GM20431 (cell line): ENCODE data around the gene RNU6-7.

Experiments
- in situ Hi-C: fragments of 300-500 bp; cut with MseI, MboI; formaldehyde crosslinking; loops from one replicate; pipeline ENCODE4 v1.15.0; 2020; ENCODE audit warnings: low sequenced_read_pairs; ENCODE audit not compliant: unreplicated experiment

RNU6-7 gene

DNA sequence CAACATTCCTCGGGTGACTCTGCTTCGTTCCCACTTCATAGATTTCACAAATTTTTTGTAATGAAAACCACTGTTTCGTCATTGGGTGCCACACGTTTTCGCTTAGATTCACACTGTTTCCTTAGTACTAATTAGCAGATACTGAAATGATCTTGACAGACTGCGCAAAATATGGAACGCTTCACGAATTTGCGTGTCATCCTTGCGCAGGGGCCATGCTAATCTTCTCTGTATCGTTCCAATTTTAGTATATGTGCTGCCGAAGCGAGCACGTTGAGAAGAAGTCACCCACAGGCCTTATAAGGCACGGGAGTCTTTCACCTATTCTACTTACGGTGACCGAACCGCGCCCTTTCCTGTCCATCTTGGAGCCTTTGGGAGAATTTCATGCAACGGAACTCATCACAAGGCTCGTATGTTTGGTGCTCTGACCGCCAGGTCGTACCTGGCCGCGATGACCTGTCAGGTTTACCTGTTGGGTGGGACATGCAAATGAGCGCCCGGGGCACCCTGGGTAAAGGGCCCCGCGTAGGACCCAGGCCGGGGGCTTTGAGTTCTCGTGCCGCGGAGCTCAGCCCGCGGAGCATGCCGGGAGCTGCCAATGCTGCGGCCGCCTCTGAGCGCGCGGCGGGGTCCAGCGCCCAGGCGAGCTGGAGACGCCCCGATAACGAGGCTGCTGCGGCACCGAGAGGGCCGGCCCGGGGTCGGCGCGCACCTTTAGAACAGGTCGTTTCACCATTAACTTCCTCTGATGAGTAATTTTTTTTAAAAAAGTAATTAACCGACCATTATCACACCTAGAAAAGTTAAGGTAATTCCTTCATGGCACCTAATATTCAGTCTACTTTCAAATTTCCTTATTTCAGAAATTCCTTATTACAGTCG lies 1.4 kb downstream of the RNU6-7 start, which contains the start of gene RNU6-8:
TSS of gene RNU6-8 (minus strand) at position 272 of the 885 bp plus-strand sequence.
- in situ Hi-C loops: no loop called here

DNA sequence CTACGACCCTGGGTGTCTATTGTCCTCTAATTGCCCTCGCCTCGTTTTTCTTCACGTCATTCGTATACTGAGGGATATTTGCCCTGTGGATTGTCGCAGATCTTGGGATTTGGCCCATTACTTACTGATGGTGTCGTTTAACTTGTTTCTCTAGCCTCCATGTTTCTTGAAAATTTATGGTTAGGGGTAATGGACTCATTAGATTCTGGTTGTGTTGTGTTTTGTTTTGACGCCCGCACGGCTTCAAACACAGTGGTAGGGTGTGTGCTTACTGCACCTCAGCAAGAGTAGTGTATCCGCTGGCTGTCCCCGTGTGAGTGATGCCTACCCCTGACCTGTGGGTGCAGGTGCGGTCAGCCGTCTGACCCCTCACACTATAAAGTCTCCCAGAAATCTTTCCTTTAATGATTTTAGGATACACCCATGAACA lies 2.1 kb downstream of the RNU6-7 start:
- in situ Hi-C loops: no loop called here

DNA sequence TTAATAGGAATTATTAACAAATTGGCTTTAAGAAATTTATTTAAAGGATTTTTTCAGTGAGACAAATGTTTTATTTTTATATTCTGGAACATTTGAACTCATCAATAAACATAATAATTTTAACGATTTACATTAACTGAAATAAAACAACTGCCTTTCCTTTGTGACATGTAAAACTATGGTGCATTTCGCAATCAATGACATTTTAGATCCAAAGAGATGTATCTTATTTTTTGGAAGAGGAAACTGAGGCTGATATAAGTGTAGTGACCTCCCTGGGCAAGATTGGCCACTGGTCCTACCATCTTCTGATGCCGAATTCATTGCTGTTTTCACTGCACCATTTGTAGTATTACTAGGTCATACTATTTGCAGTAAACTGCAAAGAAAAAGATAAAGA lies 3.7 kb downstream of the RNU6-7 start:
- in situ Hi-C loops: no loop called here

DNA sequence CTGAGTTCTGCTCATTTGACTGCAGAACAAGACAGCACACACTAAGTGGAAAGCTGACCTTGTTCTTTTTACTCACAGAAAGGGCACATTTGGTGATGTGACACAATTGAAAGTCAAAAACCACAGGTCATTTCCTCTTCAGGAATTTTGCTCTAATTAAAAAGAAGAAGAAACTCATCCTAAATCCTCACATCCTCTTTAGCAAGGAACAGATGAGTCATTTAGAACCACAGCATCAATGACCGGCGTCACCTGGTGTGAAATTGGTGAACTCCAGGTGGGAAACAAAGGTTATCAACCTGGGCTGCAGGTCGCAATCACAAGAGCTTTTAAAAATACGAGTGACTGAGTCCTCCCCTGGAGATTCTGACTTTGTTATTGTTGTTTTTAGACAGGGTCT lies 4.1 kb downstream of the RNU6-7 start:
- in situ Hi-C loops: no loop called here

DNA sequence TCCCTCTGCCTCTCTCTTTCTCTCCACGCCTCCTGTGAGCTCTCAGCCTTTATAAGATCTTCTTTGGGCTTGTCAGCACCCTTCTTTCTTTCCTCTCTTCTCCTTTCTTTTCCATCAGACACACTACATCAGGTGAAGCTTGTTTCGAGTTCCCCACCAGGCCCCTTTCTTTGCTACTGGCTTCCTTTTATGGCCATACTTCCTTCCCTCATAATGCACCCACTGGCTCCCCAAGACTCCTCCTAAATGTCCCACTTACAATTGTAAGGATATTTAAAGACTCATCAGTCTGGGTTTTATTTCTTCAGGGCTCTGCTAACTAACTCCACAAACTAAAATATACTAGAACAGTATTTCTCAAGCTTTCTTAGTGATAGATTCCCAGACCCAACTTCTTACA lies 4.7 kb downstream of the RNU6-7 start:
- in situ Hi-C loops: no loop called here

DNA sequence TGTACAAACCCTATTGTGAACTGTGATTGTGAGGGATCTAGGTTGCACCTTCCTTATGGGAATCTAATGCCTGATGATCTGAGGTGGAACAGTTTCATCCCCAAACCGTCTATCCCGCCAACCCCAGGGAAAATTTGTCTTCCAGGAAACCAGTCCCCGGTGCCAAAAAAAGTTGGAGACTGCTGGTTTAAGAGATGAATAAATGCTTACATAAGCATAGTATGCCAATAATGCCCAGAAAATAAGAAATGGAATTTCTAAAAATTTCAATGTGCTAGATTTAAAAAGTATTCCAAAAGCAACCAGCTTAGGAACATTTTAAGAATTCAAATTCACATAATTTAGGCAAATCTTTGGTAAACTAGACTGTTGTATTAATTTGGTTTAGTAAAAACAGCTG lies 6.6 kb downstream of the RNU6-7 start:
- in situ Hi-C loops: no loop called here

DNA sequence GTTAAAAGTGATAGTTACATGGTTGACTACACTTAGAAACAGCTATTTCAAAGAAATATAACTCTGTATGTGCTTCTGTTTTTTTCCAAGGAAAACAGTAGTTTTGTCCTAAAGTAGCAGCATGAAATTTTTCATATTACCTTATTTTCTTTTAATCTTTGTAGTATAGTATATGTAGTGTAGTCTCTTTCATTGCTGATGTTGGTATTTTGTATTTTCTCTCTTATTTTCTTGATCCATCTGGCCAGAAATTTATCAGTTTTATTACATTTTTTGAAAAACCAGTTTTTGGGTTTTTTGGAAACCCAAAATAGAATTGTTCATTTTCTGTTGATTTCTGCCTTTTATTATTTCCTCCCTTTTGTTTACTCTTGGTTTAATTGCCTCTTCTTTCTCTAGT lies 7.6 kb downstream of the RNU6-7 start:
- in situ Hi-C loops: no loop called here

DNA sequence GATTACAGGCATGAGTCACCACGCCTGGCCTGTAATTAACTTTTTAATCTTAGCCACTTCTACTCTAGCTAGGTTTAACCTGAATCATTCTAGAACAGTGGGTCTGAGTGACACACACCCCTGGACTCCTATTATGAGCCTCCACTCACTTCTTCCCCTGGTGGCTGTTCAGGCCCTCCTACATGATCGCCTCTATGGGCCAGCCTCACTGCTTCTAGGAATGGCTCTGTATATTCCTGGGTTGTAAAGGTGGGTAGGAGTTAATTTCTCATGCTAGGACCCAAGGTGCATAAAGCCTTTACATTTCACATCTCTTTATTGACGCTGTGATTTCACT lies 9.2 kb downstream of the RNU6-7 start:
- in situ Hi-C loops: no loop called here

DNA sequence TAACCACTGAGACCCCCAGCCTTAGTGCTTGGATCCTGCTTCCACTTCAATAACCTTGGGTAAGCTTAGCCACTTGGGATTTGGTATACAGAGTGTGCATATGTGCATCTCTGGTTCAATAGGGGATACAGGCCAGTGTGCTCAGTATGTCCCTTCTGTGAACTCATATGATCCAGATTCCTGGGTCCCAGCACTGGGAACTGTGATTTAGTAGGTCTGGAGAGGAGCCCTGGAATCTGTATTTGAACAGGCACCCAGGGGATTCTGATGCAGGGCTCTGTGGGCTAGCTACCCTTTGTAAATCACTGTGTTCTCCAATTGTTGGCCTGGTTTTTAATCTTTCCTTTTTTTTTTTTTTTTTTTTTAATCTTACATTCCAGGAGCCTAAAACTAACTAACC lies 11.0 kb downstream of the RNU6-7 start:
- in situ Hi-C loops: no loop called here

DNA sequence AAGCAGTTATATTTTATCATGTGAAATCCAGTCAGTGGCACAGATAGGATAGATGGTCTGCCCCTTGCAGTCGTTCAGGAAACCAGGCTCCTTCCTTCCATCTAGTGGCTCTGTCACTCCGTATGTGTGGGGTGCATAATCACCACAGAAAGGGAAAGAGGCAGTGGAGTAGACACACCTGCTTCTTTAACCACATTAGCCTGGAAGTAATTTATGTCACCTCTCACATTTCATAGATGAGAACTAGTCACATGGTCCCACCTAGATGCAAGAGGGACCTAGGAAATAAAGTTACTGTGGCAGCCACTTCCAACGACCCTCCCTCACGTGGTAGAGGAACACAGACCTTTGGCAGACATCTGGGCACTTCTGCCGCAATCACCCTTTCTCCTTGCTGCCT lies 15.5 kb downstream of the RNU6-7 start:
- in situ Hi-C loops: no loop called here

DNA sequence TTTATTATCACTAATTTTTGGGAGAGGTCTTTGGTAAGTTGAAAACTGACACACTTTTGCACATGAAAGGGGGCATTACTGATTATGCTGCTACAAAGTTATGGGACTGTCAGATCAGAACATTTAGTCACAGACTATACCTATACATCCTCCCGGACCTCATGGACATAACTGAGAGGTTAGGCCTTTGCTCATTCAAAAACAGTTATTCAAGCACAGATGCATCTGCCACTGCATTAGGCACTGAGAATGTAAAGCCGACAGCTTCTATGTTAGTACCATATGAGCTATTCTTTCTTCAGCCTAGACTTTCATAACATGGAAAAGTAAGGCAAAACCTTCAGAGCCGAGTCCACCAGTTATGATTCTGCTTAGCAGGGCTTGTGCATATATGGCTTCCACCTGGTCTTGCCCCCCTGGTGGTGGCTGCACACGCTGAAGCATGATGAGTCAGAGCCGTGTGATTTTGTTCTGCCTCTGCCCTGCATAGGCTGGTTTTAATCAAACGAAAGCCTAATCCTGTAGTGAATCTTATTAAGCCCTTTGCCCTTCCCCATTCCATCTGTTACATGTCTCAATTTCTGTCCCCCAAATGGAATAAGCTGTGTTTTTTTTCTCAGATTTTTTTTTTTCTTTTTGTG lies 23.0 kb downstream of the RNU6-7 start:
- in situ Hi-C loops: loop anchor here (25.0 kb wide), 1 partner anchor 713 kb away; no protein-coding TSS in a partner anchor

DNA sequence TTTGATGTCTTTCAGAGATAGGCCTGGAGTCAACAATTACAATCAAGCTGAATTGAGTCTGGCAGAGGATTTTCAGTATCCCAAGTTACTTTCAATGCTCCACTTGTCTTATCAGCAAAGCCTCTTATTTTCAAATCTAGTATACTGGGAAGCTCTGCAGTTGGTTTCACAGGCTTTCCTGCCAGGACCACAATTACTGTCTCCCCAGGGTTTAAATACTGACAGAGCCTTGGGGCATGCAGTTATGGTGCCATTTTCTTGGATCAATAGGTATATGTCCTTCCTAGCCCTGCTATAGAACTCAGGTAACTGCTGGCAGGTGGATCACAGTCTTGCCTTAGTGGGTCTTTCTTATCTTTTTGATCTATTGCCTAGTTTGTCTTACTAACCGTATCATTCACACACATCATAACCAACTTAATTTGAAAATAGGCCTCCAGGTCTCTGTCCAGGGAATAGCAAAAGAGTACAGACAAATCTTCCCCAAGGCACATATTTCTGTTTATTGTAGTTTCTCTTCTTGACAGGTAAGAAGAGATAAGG lies 23.6 kb downstream of the RNU6-7 start:
- in situ Hi-C loops: loop anchor here (25.0 kb wide), 1 partner anchor 713 kb away; no protein-coding TSS in a partner anchor

DNA sequence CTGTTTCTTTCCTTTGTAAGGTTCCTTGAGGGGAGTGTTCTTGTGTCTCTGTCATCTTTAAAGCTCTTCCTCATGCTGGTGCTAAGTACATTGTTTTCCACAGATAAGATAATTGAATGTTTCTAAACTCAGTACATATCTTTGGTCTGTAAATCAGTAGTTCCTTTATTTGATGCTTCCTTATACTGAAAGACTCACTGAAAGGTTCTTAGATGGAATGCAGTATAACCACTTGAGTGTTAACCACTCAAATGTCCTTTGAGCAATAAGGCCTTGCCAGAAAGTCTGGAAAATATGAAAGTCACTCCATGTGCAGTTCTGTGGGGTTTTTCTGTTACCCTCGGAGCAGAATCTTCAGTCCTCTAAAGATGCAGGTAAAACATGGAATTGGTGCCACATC lies 24.2 kb downstream of the RNU6-7 start:
- in situ Hi-C loops: loop anchor here (25.0 kb wide), 1 partner anchor 714 kb away; no protein-coding TSS in a partner anchor

DNA sequence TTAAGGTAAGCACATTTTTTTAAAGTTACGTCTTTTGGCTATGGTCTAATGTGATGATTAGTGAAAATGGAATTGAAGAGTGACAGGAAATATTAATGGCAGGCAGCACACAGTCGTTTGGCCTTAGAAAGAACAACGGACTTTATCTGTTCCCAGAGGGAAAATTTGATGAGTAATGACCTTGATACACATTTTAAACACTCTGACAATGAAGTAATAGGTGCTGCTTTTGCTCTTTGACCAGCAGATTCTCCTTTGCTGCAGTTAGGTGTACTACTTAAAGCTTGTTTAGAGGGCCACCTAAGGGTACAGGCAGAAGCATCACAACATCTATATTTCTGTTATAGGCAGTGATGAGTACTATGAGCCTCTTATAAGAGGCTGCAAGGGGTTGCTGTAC lies 28.3 kb downstream of the RNU6-7 start:
- in situ Hi-C loops: loop anchor here (25.0 kb wide), 1 partner anchor 718 kb away; no protein-coding TSS in a partner anchor

DNA sequence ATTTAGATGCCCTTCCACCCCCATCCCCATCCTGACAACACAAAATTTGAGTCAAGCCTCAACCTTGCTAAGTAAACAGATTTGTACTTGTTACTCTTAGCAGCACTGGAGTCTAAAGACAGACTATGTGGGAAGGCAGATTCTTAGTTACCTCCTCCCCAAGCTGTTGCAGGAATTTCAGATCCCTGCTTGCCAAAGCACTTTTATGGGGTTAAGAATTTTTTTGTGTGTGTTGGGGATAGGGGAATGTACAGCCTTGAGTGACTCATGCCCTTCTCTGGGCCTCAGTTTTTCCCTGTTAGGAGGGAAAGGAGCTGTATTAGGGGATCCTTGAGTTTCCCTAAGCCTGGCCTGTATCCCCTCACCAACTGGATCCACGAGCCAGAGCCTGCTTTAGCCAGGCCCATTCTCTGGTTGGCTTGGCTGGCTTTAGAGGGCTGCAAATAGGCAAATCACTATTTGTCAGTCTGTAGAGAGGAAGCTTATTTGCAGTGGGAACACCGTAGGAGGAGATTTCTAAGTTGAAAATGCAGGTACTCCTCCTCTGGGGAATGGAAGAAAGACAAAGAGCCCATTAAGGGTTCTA lies 28.9 kb downstream of the RNU6-7 start:
- in situ Hi-C loops: loop anchor here (25.0 kb wide), 1 partner anchor 718 kb away; no protein-coding TSS in a partner anchor

DNA sequence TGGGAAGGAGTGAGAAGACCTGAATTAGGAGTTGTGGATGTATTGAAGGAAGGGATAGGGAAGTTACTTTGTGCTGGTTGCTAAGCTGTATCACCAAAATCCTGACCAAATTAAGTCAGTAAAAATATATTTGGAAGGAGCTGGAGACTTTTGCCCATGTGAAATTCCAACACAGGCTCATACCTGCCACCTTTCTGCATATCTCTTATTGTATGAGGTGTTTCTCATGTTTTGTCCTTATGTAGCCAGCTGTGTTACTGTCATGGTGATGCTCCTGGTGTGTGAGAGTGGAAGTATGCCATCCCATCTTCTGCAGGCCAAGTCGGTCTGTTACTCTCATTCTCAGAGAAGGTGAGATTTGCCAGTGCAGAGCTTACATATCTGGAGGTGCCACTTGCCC lies 30.6 kb downstream of the RNU6-7 start:
- in situ Hi-C loops: loop anchor here (25.0 kb wide), 1 partner anchor 720 kb away; no protein-coding TSS in a partner anchor

DNA sequence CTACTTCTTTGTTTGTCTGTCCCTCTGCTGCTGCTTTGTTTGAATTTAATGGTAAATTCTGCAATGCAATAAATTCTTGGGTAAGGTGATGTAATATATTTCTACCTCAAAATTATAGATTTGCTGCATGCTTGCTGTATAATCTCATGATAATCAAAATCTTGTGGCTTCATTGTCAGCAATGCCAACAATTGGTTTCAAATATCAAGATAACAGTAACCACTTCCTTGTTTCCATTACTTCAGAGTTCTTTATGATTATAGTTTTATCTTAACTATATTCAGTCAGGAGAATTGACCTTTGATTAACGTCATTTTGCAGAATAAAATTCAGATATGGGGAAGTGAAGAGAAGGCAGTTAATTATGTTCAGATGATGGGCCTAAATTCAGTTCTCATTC lies 31.4 kb downstream of the RNU6-7 start:
- in situ Hi-C loops: loop anchor here (25.0 kb wide), 1 partner anchor 721 kb away; no protein-coding TSS in a partner anchor

DNA sequence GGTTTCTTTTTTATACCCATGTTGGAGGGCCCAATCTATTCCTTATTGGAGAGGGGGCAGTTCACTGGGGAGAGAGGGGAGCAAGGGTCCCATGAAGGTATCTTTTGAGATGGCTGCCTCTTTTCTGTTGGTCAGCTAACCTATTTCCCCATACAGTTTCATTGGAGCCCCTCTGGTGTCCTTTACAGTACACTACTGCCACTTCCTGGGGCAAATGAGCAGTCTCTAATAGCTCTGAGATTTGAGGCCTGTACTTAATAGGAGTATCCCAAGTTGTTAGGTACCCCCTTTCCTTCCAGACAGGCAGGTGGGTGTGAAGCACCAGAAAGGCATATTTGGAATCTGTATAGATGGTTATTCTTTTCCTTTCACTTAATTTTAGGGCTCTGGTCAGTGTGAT lies 42.6 kb downstream of the RNU6-7 start:
- in situ Hi-C loops: loop anchor here (25.0 kb wide), 1 partner anchor 732 kb away; no protein-coding TSS in a partner anchor

DNA sequence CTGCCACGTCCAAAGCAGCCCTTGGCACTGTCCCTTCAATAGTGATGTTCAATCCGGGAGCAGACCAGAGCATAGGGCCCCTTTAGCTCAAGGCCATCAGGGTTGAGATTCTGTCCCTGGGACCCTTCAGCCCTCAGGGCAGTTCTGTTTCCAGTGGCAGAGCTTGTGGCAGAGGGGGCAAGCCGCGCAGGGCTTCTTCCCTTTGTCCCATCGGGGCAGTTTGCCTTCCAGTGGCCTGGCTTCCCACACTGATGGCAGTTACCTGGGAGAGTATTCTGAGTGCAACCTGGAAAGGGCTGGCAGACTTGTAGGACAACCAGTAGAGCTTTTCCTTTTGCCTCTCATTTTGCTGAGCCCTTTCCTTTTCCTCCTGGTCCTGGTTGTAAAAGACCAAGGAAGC lies 44.9 kb downstream of the RNU6-7 start:
- in situ Hi-C loops: loop anchor here (25.0 kb wide), 1 partner anchor 734 kb away; no protein-coding TSS in a partner anchor

DNA sequence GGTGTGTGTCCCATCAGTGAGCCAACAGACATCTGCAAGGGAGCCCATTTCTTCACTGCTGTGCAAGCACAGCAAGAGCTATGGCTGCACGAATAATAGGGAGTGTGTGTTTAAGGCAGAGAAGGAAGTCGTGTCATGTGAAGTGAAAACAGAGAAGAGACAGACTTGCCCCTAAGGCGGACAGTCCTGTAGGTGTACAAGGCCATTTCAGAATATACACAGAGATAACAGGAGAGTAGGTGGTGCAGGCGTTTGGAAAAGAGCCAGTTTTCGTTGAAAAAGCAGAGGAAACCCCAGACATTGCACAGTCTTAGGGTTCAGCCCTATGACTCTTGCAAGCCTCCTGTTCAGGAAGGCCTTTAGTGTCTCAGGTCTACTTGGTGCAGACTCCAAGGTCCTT lies 47.5 kb downstream of the RNU6-7 start:
- in situ Hi-C loops: loop anchor here (25.0 kb wide), 1 partner anchor 737 kb away; no protein-coding TSS in a partner anchor
